ENCODE measurements around the gene DCST1.

- TF ChIP-seq CTCF (IDR thresholded peaks at IDR 0.05) (no peak), POLR2A (IDR thresholded peaks at IDR 0.05; ENCODE audit: low read depth) (no peak), POLR2AphosphoS5 (IDR thresholded peaks at IDR 0.05) (no peak)
Observed at GRCh38 chr1:155099331-155099730, 65.7 kb downstream of the DCST1 start.

Measured in esophagus muscularis mucosa (tissue), 3 donors.